Measurements from ENCODE around the gene HIVEP3.
A peak's percentile ranks its signal among the peaks of the same experiment; 100 is the strongest.

HIVEP3 gene

GRCh38 chr1:41788427-41788826 is 130.3 kb downstream of the HIVEP3 start:
- DNase-seq (ENCODE audit: low spot score): no peak

DNA sequence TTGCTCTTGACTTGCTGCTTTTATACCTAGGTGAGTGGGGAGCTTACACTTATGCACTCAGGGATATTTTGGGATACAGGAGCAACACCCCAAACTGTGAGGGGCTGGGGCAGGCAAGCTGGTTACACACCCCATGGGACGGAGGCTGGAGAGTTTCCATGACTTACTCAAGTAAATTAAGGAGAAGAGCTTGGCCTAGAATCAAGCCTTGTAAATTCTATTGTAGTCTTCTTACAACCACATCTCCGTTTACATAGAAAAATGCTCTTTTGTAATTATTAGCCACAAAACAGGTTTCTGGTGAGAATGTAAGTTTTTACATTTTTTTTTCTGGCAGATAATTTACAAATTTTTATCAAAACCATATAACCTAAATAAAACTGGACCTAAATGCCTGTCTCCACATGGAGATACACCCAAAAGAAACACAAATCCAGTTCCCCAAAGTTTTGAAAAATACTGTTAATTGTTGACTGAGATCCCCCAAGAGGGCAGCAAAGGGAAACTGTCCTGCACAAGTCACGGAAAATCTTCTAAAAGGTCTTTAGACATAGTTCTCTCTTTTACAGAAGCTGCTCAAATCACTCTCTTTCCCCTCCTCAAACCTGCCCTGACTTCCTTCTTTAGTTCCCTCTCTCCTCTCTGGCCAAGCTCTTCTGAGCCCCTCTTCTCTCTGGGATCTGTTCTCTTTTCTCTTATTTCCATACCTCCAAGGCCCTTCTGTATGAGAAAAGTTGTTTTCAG is 134.0 kb downstream of the HIVEP3 start:
- DNase-seq (ENCODE audit: low spot score): no peak

- DNase-seq (ENCODE audit: low spot score): peak; percentile 86
Measured at GRCh38 chr1:41783189-41783639, 135.5 kb downstream of the HIVEP3 start.

DNA sequence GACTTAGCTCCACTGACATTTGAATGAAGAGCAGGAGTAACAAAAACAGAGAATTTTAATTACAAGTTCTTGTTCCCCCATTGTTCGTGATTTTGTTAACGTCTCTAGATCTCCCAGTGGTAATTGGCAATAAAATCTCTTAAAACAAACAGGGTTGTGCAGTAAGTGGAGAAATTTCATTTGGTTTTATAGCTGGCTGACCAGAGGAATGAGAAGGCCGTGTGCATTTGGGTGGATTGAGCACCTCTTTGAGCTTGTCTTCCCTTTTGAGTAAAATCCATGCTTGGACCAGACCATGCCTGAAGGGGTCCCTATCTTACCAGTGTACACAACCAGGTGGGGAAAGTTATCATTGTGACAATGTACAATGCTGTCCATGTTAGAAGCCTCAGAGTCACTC is 137.8 kb downstream of the HIVEP3 start:
- no peak for DNase-seq (ENCODE audit: low spot score)

- DNase-seq (ENCODE audit: low spot score): no peak
Measured at GRCh38 chr1:41780322-41780721, 138.4 kb downstream of the HIVEP3 start.

GRCh38 chr1:41779360-41779759 is 139.4 kb downstream of the HIVEP3 start:
- no peak for DNase-seq (ENCODE audit: low spot score)

DNA sequence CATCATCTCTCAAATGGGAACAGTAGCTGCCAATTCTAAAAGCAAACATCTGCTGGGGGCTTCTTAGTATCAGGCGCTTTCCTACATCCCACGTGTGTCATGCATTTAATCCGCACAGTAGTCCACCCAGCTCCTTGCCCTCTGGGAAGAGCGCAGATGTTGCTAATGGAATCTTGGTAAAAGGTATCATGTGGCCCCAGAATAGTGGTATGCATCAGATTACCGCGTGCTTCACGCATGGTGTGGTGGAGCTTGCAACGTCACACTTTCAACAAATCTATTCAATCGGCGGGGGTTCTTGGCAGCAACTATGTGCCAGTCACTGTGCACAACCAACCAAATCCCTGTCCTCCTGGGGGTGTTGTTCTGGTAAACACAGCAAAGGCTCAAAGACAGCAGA is 141.0 kb downstream of the HIVEP3 start:
- DNase-seq (ENCODE audit: low spot score): no peak

- DNase-seq (ENCODE audit: low spot score): no peak
Measured at GRCh38 chr1:41776891-41777441, 141.8 kb downstream of the HIVEP3 start.

DNA sequence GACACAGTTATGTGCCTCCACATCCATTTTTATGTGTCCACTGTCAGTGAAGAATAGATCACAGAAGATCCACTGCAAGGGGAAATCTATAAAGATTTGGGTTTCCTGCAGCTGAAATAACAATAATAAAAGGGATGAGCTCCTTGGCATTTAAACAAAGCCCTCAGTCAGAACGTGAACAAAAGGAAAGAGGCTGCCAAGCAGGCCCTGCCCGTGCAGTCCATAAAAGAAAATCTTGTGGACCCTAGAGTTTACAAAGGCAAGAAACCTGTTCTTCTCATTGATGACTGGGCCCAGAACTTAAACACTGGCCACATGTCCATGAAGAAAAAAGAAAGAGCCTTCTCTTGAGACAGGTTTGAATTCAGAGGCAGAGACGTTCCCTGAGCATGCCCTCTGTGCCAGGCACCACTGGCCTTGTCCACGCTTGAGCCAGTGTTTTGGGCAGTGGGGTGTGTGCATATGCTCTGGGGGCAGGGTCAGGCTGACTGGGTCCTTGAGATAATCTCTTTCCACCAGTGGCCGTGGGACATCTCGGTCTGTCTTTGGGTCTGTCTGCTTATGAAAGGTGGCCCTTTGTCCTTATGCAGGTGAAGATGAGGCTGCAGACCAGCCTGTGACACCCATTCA is 142.7 kb downstream of the HIVEP3 start:
- DNase-seq (ENCODE audit: low spot score): no peak

DNA sequence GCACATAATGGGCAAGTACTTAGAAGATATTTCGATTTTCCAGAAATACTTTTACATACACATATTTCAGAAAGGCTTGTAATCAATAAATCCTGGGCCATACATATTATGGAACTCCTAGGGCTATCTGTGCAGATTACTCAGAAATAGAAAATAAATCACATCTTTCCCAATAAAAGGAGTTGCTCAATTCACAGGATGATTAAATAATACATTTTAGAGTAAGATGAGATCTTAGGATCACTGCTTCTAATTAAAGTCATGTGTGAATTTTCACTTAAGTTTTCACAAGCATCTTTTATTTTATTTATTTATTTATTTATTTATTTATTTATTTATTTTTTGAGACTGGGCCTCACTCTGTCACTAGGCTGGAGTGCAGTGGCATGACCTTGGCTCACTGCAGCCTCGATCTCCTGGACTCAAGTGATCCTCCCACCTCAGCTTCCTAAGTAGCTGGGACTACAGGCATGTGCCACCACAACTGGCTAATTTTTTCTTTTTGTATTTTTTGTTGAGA is 144.2 kb downstream of the HIVEP3 start:
- no peak for DNase-seq (ENCODE audit: low spot score)

DNA sequence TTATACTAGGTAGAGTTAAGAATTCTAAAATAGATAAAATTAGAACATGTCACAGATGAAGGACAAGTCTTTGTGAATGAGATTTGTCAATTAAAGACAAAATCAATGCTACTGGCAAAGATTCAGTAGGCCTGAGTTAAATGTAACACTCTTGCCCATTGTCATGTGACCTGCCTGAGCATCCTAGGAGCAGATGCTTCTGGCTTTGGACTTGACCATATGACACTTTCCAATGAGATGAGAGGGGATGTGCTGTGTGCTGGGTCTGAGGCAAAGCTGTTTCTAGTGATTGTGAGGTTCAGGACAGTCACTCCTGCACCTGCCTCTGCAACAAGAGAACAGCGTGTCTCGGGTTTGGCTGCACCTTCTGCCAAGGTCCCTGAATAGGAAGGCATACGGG is 144.9 kb downstream of the HIVEP3 start:
- DNase-seq (ENCODE audit: low spot score): no peak

- peak; percentile 88 for DNase-seq (ENCODE audit: low spot score)
Measured at GRCh38 chr1:41773144-41773591, 145.6 kb downstream of the HIVEP3 start.

DNA sequence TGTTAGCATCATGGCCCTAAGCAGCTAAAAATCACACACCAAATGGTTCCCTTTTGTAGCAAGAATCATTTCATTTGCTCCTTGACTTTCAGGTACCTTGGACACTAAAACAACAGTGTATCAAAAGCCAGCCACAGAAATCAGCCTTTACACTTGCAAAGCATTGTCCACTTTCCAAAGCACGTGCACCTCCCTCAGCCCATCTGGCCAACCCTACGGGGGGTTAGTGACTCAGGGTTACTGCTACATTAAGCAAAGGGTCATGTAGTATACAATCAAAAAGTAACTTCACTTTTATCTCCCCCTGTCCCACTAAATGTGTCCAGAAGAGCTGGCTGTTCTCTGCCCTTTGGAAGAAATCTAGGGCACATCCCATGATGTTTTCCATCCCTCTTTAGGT is 149.7 kb downstream of the HIVEP3 start:
- no peak for DNase-seq (ENCODE audit: low spot score)

GRCh38 chr1:41768583-41768982 is 150.1 kb downstream of the HIVEP3 start:
- DNase-seq (ENCODE audit: low spot score): no peak

GRCh38 chr1:41767534-41768525 is 150.9 kb downstream of the HIVEP3 start:
- no peak for DNase-seq (ENCODE audit: low spot score)

GRCh38 chr1:41766546-41766945 is 152.2 kb downstream of the HIVEP3 start:
- no peak for DNase-seq (ENCODE audit: low spot score)

DNA sequence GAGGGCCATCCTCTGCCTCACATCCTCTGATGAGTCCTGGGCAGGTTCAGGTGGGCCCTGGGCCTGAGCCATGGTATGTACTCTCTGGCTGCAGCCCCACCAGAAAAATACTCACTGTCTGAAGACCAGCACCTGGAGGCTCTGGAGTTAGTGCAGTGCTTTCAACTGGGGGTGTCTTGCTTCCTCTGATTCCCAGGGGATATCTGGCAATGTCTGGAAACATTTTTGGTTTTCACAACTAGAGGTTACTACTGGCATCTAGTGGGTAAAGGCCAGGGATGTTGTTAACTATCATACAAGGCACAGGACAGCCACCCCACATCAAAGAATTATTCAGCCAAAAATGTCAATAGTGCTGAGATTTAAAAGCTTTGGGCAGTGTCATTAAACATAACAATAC is 152.7 kb downstream of the HIVEP3 start:
- no peak for DNase-seq (ENCODE audit: low spot score)

DNA sequence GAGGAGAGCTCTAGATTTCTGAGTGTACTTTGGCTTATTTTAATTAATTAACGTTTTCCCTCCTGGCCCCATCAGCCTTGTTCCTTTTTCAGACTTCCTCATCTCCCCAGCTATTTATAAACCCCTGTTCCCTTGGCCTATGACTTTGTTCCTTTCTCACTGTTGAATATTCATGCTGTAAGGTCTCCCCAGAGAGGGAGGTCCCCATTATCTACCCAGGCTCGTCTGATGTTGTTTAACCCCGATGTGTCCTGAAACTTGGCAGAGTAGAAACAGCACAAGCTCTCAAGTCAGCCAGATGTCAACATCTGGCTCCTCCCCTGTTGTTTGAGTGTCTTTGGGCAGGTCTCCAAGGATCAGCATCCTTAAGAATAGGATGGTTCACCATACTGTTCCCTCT is 153.6 kb downstream of the HIVEP3 start:
- DNase-seq (ENCODE audit: low spot score): no peak

GRCh38 chr1:41764656-41765055 is 154.1 kb downstream of the HIVEP3 start:
- DNase-seq (ENCODE audit: low spot score): no peak

GRCh38 chr1:41762777-41763176 is 155.9 kb downstream of the HIVEP3 start:
- DNase-seq (ENCODE audit: low spot score): no peak

DNA sequence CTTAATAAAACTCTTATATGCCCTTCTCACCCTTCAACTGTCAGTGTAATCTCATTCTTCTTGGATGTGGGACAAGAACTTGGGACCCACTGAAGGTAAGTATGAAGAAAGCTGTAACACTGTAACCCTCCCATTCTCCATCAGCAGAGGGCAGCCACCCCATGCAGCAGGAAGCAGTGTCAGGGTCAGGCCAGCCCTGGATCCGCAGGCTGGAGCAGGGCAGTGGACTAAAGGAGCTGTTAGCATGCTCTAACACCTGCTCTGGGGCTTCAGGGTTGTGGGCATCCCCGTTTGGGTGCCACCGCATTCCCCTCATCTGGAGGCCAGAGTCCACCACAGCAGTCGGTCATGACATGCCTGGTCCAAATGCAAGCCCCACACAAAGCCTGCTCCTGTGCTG is 156.5 kb downstream of the HIVEP3 start:
- DNase-seq (ENCODE audit: low spot score): no peak
